ENCODE measurements around the gene AATK. TPM values are rescaled to one million over a fixed set of nuclear protein-coding genes. Genes with fewer than 3 reads are reported as not detected.

AATK gene, protein sequence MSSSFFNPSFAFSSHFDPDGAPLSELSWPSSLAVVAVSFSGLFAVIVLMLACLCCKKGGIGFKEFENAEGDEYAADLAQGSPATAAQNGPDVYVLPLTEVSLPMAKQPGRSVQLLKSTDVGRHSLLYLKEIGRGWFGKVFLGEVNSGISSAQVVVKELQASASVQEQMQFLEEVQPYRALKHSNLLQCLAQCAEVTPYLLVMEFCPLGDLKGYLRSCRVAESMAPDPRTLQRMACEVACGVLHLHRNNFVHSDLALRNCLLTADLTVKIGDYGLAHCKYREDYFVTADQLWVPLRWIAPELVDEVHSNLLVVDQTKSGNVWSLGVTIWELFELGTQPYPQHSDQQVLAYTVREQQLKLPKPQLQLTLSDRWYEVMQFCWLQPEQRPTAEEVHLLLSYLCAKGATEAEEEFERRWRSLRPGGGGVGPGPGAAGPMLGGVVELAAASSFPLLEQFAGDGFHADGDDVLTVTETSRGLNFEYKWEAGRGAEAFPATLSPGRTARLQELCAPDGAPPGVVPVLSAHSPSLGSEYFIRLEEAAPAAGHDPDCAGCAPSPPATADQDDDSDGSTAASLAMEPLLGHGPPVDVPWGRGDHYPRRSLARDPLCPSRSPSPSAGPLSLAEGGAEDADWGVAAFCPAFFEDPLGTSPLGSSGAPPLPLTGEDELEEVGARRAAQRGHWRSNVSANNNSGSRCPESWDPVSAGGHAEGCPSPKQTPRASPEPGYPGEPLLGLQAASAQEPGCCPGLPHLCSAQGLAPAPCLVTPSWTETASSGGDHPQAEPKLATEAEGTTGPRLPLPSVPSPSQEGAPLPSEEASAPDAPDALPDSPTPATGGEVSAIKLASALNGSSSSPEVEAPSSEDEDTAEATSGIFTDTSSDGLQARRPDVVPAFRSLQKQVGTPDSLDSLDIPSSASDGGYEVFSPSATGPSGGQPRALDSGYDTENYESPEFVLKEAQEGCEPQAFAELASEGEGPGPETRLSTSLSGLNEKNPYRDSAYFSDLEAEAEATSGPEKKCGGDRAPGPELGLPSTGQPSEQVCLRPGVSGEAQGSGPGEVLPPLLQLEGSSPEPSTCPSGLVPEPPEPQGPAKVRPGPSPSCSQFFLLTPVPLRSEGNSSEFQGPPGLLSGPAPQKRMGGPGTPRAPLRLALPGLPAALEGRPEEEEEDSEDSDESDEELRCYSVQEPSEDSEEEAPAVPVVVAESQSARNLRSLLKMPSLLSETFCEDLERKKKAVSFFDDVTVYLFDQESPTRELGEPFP (N-terminal part only)
- polyA plus RNA-seq, result 0.29 TPM

DNA sequence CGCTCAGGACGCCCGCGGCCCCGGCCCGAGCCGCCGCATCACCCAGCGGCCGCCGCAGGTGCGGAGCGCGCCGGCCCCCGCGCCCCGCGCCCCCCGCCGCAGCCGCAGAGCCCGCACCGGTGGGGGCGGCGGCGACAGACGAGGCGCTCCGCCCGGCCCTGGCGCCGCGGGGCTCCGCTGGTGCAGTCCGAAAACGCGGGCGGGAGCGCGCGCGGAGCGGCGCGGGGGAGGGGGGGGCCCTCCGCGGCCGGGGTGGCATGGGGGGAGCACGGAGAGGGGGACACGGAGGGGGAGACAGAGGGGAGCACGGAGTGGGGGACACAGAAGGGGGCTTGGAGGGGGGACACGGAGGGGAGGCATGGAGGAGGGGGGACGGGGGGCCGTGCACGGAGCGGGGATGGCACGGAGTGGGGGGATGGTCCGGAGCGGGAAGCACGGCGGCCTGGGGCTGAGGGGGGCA lies at the start of gene AATK:
Gene AATK (minus strand): TSS at position 189 of the 460 bp plus-strand sequence. CDS start 229 bp downstream, outside the sequence.
- H3K4me3 Mint-ChIP-seq, result peak within 1 kb of the TSS in 1 of 4 donors; percentile 57
- no peak within 1 kb of the TSS for H3K27ac Mint-ChIP-seq
- no peaks in the 10 kb centered on the region for H3K9me3 Mint-ChIP-seq
- H3K36me3 Mint-ChIP-seq, result no peaks in the 10 kb centered on the region
- H3K4me1 Mint-ChIP-seq, result no peaks in the 10 kb centered on the region
- peaks cover 27% of the 10 kb centered on the region for H3K27me3 Mint-ChIP-seq

DNA sequence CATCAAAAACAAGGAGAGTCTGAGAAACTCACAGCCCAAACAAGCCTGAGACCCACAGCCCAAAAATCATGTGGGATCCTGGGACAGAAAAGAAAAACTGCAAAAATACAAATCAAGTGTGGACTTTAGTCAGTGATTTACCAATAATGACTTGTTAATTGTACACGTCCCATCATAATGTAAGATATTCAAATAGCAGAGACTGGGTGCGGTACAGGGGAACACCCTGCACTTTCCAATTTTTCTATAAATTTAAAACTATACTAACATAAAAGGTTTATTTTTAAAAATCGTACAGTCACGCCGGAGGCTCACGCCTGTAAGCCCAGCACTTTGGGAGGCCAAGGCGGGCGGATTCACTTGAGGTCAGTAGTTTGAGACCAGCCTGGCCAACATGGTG lies 48.0 kb upstream of the AATK start:
- no peak overlapping the region for H3K27ac Mint-ChIP-seq
- H3K4me1 Mint-ChIP-seq, result peaks cover 0 to 6% (median 2%) of the 10 kb centered on the region in 3 donors
- no peaks in the 10 kb centered on the region for H3K27me3 Mint-ChIP-seq
- no peaks in the 10 kb centered on the region for H3K9me3 Mint-ChIP-seq
- no peak overlapping the region for H3K4me3 Mint-ChIP-seq
- H3K36me3 Mint-ChIP-seq, result peaks cover 2% of the 10 kb centered on the region

DNA sequence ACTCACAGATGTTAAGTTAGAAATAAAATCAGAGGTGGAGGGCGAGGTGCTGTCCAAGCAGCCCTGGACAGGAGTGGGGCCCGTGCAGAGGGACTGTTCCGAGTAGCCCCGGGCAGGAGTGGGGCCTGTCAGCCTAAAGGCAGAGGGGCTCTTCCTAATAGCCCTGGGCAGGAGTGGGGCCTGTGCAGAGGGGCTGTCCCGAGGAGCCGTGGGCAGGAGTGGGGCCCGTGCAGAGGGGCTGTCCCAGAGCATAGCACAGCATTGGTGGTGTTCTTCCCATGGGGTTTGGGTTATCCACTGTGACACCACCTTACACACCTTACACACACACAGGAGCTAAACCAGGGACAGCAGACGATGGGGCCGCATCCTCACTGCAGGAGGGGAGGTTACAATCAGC lies 46.3 kb upstream of the AATK start:
- peaks cover 0 to 6% (median 5%) of the 10 kb centered on the region in 3 donors for H3K4me1 Mint-ChIP-seq
- H3K4me3 Mint-ChIP-seq, result no peak overlapping the region
- no peaks in the 10 kb centered on the region for H3K27me3 Mint-ChIP-seq
- H3K27ac Mint-ChIP-seq, result no peak overlapping the region
- peaks cover 2% of the 10 kb centered on the region for H3K36me3 Mint-ChIP-seq
- H3K9me3 Mint-ChIP-seq, result no peaks in the 10 kb centered on the region

DNA sequence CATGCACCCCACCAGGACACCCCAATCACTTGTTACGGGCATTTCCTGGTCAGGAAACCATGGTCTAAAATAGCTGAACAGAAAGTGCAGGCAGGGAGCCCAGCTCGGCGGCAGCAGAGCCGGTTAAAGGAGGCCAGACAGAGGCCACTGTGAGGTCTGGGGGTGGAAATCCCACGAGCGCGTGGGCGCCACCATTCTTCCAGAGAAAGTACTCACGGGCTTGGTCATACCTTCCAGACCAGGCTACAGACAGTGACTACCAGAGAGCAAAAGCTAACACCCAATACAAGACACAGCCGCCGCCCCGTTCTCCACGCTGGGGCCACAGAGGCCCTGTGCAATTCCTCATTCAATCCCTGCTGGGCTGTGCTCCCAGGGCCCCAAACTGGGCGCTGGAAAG lies 44.8 kb upstream of the AATK start:
- Mint-ChIP-seq H3K27me3 (no peaks in the 10 kb centered on the region), H3K4me1 (peaks cover 0 to 6% (median 5%) of the 10 kb centered on the region in 3 donors), H3K9me3 (no peaks in the 10 kb centered on the region), H3K4me3 (peak overlapping the region in 1 of 4 donors; percentile 37), H3K36me3 (peaks cover 2% of the 10 kb centered on the region), H3K27ac (peak overlapping the region in 1 of 3 donors; percentile 74)

DNA sequence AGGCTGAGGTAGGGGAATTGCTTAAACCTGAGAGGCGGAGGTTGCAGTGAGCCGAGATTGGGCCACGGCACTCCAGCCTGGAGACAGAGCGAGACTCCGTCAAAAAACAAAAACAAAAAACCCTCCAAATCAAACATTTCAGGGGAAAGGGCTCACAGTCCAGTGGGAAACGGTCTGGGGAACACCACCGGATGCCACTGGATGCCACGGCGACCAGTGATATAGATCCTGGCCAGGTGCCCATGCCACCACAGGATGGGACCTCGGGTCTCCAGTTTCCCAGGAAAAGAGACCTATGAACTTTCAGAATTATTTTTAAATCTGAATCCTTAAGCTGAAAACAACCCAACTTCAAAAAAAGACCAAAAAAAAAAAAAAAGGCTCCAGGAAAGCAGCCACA lies 44.4 kb upstream of the AATK start:
- Mint-ChIP-seq H3K4me1 (peaks cover 0 to 6% (median 5%) of the 10 kb centered on the region in 3 donors), H3K27me3 (no peaks in the 10 kb centered on the region), H3K27ac (no peak overlapping the region), H3K4me3 (no peak overlapping the region), H3K9me3 (no peaks in the 10 kb centered on the region), H3K36me3 (peaks cover 2% of the 10 kb centered on the region)

DNA sequence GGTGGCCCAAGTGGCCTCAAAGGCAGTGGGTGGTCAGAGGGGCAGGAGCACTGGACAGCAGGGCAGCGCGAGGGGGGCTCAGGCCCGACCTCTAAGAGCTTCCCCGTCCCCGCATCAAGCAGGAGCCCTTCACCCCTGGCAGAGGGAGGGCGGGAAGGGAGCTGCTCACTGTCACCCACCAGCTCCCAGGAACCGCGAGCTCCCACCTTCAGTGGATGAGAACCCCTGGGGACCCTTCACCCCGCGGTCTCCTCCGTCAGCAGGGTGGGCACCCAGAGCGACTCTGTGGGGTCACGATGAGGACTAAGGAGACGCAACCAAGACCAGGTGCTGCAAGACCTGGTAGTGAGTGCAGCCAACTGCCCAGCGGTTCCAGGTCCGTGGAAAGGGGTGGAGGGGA lies 43.1 kb upstream of the AATK start:
- Mint-ChIP-seq H3K4me3 (no peak overlapping the region), H3K9me3 (no peaks in the 10 kb centered on the region), H3K27ac (peak overlapping the region in 1 of 3 donors; percentile 67), H3K27me3 (no peaks in the 10 kb centered on the region), H3K4me1 (peaks cover 0 to 8% (median 5%) of the 10 kb centered on the region in 3 donors), H3K36me3 (peaks cover 2% of the 10 kb centered on the region)

DNA sequence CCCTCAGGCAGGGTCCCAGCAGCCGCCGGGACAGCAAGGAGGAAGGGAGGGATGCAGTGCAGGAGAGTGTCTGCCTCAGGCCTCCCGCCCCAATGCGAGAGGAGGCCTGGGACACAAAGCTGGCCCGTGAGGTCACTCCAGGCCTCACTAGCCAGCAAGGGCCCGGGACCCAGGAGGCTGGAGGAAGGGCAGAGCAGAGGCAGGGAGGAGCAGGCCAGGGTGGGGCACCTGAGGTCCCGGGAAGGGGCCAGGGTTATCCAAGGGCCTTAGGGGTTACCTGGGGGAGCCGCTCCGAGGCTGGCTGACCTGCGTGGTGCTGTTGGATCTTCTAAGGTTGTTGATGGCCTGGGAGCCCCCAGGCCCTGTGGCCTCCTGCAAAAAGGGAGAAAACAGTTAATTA lies 42.6 kb upstream of the AATK start:
- Mint-ChIP-seq H3K4me3 (no peak overlapping the region), H3K36me3 (peaks cover 2% of the 10 kb centered on the region), H3K9me3 (no peaks in the 10 kb centered on the region), H3K4me1 (peaks cover 0 to 8% (median 5%) of the 10 kb centered on the region in 3 donors), H3K27ac (peak overlapping the region in 1 of 3 donors; percentile 67), H3K27me3 (no peaks in the 10 kb centered on the region)

DNA sequence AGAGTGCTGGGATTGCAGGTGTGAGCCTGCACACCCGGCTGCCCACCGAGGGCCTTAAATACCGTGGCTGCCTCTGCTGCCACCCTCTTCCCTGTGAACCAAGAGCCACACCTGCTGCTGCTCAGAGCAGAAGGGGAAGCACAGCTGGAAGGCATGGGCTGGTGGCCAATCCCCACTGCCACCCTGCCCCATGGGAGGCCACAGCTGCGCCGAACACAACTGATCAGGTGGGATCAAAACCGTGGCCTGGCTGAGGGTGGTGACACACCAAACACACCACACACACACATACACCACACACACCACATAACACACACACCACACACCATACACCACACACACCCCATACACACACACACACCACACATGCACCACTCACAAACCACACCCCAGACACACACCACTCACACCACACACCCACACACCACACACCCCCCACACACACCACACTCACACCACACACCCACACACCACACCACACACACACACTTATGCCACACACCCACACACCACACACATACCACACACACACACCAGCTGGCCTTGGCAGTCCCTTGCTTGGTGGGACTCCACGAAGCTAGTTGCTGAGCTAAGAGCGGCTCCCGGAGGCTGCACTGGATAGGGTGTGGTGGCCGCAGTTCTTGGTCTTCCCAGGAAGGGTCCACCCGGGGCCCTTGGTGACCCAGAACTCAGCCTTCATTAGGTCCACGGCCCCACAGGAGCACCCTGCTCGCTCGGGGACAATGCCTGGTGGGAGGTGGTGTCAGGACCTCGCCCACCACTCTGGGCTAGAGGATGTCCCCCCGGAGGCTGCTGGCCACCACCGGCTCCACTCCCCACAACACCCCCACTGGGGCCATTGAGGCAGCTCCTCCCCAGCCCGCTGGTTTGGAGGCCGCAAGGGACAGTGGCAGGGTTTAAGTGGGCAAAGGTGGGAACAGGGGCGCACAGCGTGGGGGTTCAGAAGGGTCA lies 41.9 kb upstream of the AATK start:
- Mint-ChIP-seq H3K4me3 (no peak overlapping the region), H3K9me3 (no peaks in the 10 kb centered on the region), H3K36me3 (peaks cover 2% of the 10 kb centered on the region), H3K27ac (peak overlapping the region in 1 of 3 donors; percentile 20), H3K4me1 (peaks cover 0 to 6% (median 5%) of the 10 kb centered on the region in 3 donors), H3K27me3 (no peaks in the 10 kb centered on the region)

DNA sequence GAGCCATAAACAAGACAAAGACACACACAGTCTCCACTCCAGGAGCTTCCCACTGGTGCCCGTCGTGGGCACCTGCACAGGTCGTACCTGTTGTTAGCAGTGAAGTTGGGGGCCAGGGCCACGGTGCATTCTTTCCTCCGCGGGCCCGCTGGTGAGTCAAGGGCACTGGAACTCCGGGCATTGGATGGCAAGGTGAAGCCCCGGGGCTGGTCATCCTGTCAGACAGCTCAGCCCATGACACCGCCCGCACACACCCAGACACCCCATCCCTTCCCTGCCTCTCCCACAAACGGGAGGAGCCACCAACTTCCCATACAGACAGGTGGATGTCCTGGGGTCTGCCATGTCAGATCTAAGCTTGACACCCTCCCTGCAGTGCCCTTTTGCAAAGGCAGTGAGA lies 40.6 kb upstream of the AATK start:
- H3K27me3 Mint-ChIP-seq, result no peaks in the 10 kb centered on the region
- no peaks in the 10 kb centered on the region for H3K9me3 Mint-ChIP-seq
- no peak overlapping the region for H3K27ac Mint-ChIP-seq
- H3K4me1 Mint-ChIP-seq, result peaks cover 0 to 3% (median 3%) of the 10 kb centered on the region in 3 donors
- H3K36me3 Mint-ChIP-seq, result peaks cover 2% of the 10 kb centered on the region
- no peak overlapping the region for H3K4me3 Mint-ChIP-seq

DNA sequence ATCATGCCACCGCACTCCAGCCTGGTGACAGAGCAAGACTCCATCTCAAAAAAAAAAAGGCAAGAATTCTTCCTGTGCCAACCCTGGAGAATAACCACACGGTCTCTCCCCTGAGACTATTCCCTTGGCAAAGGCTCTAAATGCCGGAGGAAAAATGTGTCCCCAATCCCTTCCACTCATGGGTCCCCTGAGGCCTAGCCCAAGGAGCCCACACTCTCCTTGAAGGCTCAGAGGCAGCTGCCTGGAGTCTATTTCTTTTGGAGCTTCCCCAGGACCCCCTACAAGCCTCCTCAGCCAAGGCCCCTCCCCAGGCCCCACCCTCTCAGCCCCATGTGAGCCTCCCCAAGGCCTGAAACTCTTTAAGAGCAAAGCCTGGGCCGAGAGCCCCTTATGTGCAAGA lies 40.1 kb upstream of the AATK start:
- Mint-ChIP-seq H3K36me3 (peaks cover 2% of the 10 kb centered on the region), H3K27ac (no peak overlapping the region), H3K4me1 (peaks cover 0 to 3% (median 3%) of the 10 kb centered on the region in 3 donors), H3K9me3 (no peaks in the 10 kb centered on the region), H3K27me3 (no peaks in the 10 kb centered on the region), H3K4me3 (no peak overlapping the region)

DNA sequence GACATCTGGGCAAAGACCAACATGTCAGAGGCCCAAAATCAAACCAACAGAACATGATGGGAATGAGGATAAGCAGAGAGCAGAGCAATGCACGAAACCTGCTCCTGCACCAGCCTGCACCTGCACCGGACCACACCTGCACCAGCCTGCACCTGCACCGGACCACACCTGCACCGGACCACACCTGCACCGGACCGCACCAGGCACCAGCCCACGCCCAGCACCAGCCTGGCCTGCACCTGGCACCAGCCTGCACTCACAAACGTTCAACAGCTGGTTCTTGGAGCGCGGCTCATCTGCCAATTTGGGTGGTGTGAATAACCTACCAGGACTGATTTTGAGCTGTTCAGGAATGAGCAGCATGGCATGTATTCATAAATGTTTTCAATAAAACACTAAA lies 38.6 kb upstream of the AATK start:
- Mint-ChIP-seq H3K9me3 (no peaks in the 10 kb centered on the region), H3K36me3 (peaks cover 2% of the 10 kb centered on the region), H3K27ac (no peak overlapping the region), H3K4me1 (peaks cover 0 to 3% (median 2%) of the 10 kb centered on the region in 3 donors), H3K4me3 (no peak overlapping the region), H3K27me3 (no peaks in the 10 kb centered on the region)

DNA sequence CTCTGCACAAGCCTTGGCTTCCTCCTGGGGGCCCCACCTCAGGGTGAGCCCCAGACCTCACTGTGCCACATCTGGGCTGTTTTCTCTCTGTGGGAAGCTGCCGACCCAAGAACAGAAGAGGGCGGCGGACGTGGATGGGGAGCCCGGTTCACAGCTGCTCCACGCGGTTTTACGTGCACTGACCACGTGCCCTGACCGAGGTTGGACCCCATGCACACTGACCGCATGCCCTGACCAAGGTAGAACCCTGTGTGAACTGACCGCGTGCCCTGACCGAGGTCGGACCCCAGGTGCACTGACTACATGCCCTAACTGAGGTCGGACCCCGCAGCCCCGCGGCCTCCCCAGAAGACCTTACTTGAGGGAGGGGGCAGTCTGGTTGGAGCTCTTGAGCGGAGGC lies 37.1 kb upstream of the AATK start:
- no peak overlapping the region for H3K4me3 Mint-ChIP-seq
- no peak overlapping the region for H3K27ac Mint-ChIP-seq
- peaks cover 0 to 3% (median 2%) of the 10 kb centered on the region in 3 donors for H3K4me1 Mint-ChIP-seq
- peaks cover 2% of the 10 kb centered on the region for H3K36me3 Mint-ChIP-seq
- no peaks in the 10 kb centered on the region for H3K9me3 Mint-ChIP-seq
- H3K27me3 Mint-ChIP-seq, result no peaks in the 10 kb centered on the region

DNA sequence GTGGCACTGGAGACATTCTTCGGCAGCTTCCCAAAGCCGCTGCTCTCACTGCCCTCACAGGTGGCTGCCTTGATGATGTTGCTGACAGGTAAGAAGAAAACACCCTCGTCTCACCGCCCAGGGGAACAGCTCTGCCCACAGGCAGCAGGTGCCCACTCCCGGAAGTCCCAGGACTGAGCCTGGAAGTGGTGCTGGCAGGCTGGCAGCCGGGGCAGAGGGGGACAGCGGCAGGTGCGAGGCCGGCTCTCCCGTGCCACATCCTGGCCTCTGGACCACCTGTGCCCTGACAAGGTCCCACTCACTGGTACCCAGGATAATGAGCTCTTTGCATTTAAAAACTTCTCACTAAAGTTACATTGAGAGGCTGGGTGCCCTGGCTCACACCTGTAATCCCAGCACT lies 36.3 kb upstream of the AATK start:
- Mint-ChIP-seq H3K4me1 (peaks cover 0 to 2% (median 0%) of the 10 kb centered on the region in 3 donors), H3K27me3 (no peaks in the 10 kb centered on the region), H3K9me3 (no peaks in the 10 kb centered on the region), H3K27ac (no peak overlapping the region), H3K4me3 (no peak overlapping the region), H3K36me3 (peaks cover 2% of the 10 kb centered on the region)
